GM19099 (cell line): ENCODE measurements around the gene CSN2.

Source experiments
- POLR2A ChIP-seq: IDR thresholded peaks from 3 replicates; pipeline ENCODE4 v1.6.1; 2011; ENCODE audit warnings: low read depth; ENCODE audit not compliant: insufficient read length; ENCODE audit errors: extremely low read depth

The CSN2 gene, protein sequence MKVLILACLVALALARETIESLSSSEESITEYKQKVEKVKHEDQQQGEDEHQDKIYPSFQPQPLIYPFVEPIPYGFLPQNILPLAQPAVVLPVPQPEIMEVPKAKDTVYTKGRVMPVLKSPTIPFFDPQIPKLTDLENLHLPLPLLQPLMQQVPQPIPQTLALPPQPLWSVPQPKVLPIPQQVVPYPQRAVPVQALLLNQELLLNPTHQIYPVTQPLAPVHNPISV

DNA sequence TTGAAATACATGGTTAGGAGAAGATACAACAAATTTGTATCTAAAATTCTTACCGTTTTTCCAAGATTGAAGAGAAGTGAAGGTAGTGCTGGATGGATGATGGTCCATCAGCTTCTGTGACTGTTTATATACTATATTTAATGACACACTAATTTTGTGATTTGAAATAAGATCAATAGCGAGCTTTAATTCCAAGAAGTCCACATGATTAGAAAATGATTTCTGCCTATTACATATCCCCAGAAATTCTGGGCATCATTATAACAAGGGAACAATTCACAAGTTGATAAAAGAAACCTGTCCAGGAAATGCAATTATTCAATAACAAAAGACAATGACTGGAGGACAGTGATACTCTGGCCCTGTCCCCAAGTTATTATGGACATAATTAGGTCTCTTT is at the start of gene CSN2:
Gene CSN2, minus strand, starts transcription at position 101 of the 400 bp plus-strand sequence. CDS start 4,733 bp downstream, outside the sequence.
- no peak for TF ChIP-seq POLR2A

DNA sequence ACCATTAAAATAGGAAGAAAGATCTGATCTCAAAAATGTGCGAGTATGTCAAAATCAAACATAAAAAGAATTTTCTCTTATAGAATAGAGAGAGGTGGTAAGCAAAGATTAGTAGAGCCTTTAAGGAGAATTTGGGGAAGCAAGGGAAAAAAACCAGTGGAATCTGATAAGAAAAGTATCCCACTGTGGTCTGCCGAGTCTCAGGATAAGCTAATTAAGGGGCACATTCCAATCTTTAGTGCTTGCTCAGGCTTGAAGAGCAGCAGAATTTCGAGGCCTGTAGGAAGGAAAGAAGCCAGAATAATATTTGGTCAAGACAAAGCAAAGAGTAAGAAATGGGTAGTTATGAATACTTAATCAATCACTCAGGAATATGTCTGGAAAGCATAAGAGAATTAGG is 43.2 kb upstream of the CSN2 start:
- TF ChIP-seq POLR2A, result no peak

DNA sequence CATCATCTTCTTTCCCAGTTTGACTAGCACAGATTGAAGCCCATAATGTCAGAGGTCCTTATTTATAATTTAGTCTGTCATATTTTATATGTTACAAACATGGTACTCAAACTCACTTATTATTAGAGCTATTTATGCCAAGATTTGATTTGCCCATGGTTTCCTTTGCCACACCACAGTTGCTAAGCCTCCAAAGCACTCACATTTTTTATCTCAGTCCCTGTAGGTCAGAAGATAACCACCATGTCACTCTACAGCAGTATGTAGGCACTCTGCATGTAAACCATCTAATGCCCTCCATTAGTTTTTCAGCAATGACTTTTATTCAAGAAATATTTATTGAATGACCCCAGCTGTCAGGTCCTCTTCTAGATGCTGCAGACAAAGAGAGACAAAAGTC is 37.0 kb upstream of the CSN2 start:
- TF ChIP-seq POLR2A, result no peak

DNA sequence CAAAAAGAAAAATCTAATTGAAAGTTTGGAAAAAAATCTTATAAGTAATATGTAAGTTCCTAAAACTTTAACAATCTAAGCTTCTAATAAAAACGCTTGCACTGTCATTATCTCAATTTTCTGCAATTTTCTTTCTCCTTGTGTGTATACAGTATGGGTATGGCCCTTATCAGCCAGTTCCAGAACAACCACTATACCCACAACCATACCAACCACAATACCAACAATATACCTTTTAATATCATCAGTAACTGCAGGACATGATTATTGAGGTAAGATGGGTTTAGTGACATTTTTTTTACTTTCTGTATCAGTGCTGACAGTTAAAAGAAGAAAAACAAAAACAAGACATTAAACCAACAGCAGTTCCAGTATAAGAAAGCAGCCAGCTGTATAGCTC is 35.2 kb upstream of the CSN2 start:
- no peak for TF ChIP-seq POLR2A

DNA sequence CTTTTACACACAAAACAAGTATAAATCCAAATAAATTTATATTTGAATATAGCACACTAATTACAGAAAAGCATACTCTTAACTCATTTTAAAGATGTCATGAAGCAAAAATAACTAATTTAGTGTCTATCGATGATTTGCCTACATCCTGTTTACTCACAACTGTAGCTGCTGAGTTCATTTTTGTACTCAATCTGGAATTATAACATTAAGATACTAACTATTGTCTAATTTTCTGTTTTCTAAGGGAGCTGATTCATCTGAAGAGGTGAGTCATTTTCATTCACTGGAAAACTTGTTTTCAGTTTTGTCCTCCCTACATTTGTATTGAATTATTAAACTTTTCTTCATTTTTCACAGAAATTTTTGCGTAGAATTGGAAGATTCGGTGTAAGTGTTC is 33.9 kb upstream of the CSN2 start:
- TF ChIP-seq POLR2A, result no peak

DNA sequence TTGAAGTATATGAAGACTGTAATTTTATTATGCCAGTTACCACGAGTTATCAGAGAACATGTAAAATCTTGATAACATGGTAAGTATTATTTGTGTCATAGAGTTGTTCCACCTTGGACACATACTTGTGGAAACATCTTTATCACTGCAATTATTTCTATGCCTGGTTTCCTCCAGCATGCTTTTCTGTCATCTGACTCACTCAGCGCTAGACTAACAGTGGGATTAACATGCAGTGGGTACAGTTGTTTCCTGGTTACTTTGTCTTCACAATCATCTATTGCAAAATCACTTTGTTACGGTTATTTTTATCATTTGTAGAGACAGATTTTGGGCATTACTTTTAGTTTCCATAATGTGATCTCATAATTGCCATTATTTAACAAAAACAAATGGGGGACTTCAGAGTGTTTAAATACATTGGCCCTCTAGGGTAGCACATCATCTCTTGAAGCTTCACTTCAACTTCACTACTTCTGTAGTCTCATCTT is 30.0 kb upstream of the CSN2 start, which contains the start of gene STATH:
Gene STATH, plus strand, starts transcription at position 441 of the 491 bp plus-strand sequence. CDS start 2,472 bp downstream, outside the sequence.
- no peak for TF ChIP-seq POLR2A

DNA sequence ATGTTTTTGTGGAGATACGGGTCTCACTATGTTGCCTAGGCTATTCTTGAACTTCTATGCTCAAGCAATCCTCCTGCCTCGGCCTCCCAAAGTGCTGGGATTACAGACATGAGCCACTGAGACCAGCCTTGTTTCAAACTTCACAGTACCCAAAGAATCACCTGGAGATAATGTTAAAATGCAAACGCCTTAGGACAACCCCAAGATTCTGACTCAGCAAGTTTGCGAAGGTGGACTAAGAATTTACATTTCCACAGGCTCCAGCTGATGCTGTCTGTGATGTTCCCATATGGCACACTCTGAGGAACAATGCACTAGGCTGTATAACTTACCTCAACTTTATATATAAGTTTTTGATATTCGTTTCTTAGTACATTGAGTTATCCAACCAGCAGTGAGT is 29.3 kb upstream of the CSN2 start:
- no peak for TF ChIP-seq POLR2A

DNA sequence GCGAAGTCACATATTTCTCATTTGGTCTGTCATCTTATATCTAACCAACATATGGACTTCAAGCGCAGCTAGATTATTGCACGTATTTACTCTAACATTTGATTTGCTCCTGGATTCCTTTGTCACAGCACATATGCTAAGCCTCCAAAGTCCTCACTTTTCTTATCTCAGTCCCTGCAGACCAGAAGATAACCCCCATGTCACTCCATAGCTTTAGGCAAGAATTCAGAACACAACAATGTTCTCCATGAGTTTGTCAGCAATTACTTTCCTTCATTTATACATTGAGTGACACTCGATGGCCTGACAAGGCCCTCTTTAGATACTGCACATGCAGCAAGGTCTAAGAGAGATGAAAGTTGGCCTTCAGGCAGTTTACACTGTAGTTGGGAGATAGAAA is 25.5 kb upstream of the CSN2 start:
- no peak for TF ChIP-seq POLR2A

DNA sequence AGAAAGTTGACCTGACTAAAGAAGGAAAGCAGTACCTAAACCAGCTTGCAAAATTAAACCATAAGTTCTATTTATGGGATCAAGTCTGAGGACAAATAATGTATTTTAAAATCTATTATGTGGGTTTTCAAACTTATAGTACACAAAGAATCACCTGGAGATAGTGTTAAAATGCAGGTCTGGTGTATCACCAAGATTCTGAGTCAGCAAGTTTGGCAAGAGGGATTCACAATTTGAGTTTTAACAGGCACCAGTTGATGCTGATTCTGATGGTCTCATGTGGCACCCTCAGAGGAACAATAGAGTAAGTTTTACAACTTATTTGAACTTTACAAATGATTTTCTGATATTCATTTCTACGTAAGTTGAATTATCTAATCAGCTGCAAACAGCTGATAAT is 21.1 kb upstream of the CSN2 start:
- TF ChIP-seq POLR2A, result no peak

DNA sequence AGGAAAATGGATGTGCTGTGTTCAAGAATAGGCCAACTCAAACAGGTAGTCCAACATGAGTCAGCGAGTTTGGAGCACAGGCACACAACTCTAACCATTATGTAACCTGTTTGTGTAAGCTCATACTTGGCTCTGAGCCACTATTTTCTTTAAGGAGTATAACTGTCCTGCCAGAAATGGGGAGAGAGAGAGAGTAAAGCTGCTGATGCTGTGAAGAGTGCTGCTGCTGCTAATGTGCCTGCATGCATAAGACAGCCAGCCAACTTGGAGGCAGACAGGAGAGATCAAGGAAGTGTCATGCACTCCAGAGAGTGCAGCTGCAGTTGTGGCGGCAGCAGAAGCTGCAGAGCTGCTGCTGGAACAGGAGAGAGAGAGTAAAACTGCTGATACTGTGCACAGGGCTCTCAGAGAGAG is 18.5 kb upstream of the CSN2 start:
- no peak for TF ChIP-seq POLR2A

DNA sequence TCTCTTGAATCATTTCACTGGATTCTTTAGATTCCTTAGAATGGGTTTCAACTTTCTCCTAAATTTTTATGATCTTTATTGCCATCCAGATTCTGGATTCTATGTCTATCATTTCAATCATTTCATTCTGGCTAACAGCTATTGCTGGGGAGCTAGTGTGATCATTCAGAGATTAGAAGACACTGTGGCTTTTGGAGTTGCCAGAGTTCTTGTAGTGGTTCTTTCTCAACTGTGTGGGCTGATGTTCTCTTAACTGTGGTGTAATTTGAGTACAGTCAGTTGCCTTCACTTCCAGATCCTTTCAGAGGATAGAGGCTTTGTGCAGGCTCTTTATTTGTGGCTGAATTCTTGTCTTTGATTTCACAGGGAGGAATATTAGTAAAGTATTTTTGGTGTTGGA is 12.1 kb upstream of the CSN2 start:
- no peak for TF ChIP-seq POLR2A

DNA sequence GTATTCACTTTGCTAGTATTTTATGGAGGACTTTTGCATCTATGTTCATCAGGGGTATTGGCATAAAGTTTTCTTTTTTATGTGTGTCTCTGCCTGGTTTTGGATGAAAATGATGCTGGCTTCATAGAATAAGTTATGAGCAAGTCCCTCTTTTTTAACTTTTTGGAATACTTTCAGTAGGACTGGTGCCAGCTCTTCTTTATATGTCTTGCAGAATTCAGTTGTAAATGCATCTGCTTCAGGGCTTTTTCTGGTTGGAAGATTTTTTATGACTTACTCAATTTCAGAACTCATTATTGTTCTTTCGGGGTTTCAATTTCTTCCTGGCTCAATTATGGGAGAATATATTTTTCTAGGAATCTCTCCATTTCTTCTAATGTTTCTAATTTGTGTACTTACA is 9.1 kb upstream of the CSN2 start:
- no peak for TF ChIP-seq POLR2A

DNA sequence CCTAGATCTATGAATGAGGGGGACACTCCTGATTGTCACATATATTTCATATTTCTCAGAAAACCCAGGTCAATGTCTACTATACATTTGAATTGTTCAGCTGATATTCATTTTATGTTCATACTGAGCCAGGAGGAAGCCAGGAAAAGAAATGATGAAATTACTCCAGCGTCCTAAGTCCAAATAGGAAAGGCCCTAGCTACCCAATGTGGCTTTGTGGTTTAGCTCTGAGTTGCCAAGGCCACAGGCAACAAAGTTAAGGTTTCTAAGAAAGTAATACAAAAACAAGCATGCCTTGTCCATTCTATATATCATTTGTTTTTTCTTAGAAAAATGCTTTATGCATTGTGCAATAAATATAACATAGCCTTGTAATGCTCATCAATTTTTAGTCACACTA is 4.5 kb upstream of the CSN2 start:
- TF ChIP-seq POLR2A, result no peak

DNA sequence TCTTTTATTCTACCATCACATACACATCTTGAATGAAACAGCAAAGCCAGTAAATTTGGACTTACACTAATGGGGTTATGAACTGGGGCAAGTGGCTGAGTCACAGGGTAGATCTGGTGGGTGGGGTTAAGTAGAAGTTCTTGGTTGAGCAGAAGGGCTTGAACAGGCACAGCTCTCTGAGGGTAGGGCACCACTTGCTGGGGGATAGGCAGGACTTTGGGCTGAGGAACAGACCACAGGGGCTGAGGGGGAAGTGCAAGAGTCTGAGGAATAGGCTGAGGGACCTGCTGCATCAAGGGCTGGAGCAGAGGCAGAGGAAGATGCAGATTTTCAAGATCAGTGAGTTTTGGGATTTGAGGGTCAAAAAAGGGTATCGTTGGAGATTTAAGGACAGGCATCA is 8.3 kb downstream of the CSN2 start:
- no peak for TF ChIP-seq POLR2A

DNA sequence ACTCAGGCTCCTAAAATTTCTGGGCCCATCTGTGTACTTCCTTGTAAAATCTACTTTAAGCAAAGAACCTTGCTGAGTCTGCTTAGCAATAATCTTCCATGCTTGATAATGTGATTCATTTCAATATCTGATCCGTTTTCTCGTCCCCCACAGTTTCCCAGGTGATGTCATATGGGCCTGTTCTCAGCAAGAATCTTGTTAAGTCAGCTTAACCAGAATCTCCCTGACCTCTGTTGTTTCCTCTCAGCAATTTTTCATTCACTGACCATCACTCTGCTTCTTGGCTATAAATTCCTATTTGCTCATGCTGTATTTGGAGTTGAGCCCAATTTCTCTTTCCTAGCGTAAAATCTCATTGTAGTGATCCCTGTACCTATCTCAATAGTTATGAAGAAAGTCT is 13.9 kb downstream of the CSN2 start:
- no peak for TF ChIP-seq POLR2A

DNA sequence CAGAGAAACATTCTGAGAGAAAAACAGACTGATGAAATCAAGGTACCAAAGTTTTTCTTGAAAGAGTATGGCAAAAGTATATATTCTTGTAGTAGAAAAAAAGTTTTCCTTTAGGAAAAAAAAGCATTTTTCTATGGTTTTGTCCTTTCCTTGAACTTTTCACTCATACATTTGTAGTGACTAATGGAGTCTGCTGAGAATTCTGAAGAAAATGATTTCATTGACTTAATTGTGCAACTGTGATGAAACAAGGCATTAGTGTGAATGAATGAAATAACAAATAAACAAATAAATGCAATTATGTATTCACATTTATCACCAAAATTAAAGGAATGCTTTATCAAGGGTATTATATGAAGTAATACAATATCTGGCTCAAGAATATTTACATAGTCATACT is 29.0 kb downstream of the CSN2 start:
- no peak for TF ChIP-seq POLR2A

DNA sequence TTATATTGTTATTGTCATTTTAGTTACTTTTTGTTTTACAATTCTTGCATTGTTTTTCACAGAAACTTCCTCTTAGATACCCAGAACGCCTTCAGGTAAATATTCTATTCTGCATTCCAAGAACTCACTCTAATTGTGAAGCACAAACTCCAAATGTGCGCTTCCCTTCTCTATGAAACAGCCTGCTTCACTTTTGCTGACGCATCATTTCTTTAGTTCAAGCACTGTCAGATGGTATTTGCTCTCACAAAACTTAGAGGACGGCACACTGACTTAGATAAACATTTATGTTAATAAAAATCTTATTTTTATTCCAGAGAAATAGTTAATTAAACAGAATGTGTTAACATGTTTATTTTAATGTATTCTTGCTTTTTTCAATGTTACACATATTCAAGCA is 31.4 kb downstream of the CSN2 start:
- no peak for TF ChIP-seq POLR2A
